ENCODE measurements around the gene NAV1. TPM values are rescaled to one million over a fixed set of nuclear protein-coding genes. Genes with fewer than 3 reads are reported as not detected.

Gene NAV1
- total and polyA plus RNA-seq, 2 experiments from 2014 or later, result 75.6 to 79.0 TPM

GRCh38 chr1:201508809-201509208, 30.1 kb upstream of the NAV1 start:
- Histone ChIP-seq H3K4me2 (ENCODE audit: unreplicated experiment) (peak overlapping the region; percentile 29), H3K27ac (peak overlapping the region; percentile 23; the same call in 1 of the 2 replicates), H3F3A (ENCODE audit: insufficient read depth) (peaks cover 52% of the 10 kb centered on the region), H4K20me1 (ENCODE audit: insufficient read depth) (no peaks in the 10 kb centered on the region), H3K9me3 (ENCODE audit: low read depth) (no peaks in the 10 kb centered on the region), H3K27me3 (replicated peaks; ENCODE audit: insufficient read depth) (no peaks in the 10 kb centered on the region), H3K36me3 (ENCODE audit: low read depth) (no peaks in the 10 kb centered on the region), H3K79me2 (ENCODE audit: insufficient read depth) (peaks cover 38% of the 10 kb centered on the region), H3K9ac (no peak overlapping the region), H3K9me2 (ENCODE audit: insufficient read depth) (no peaks in the 10 kb centered on the region), H3K4me1 (ENCODE audit: insufficient read depth) (peaks cover 51% of the 10 kb centered on the region), H2AFZ (no peak overlapping the region), H3K4me3 (no peak overlapping the region)
- DNase-seq, result peak; percentile 77
- no peak for TF ChIP-seq EZH2 (IDR thresholded peaks at IDR 0.05; ENCODE audit: insufficient read depth, poor library complexity, severe bottlenecking)
- no peak for TF ChIP-seq EZH2phosphoT487 (IDR thresholded peaks at IDR 0.05; ENCODE audit: insufficient read depth, low read depth)
- in situ Hi-C loops (cut with MboI), result no loop called here
- 70 to 74% methylated on average over 2 of the region's 2 CpGs for WGBS, 2 experiments (ENCODE audit: low coverage in 1 of 2, low lambda C conversion rate in 2 of 2, missing lambda C conversion rate in 2 of 2)

- in situ Hi-C loops (cut with MboI), result no loop called here
- 96 to 97% methylated on average over 2 of the region's 2 CpGs for WGBS, 2 experiments (ENCODE audit: low coverage in 1 of 2, low lambda C conversion rate in 2 of 2, missing lambda C conversion rate in 2 of 2)
- Histone ChIP-seq H3K4me1 (ENCODE audit: insufficient read depth) (peaks cover 43% of the 10 kb centered on the region), H3F3A (ENCODE audit: insufficient read depth) (peaks cover 42% of the 10 kb centered on the region), H3K36me3 (ENCODE audit: low read depth) (no peaks in the 10 kb centered on the region), H3K4me2 (ENCODE audit: unreplicated experiment) (no peak overlapping the region), H3K9me2 (ENCODE audit: insufficient read depth) (no peaks in the 10 kb centered on the region), H2AFZ (no peak overlapping the region), H3K27me3 (replicated peaks; ENCODE audit: insufficient read depth) (no peaks in the 10 kb centered on the region), H3K9me3 (ENCODE audit: low read depth) (no peaks in the 10 kb centered on the region), H3K79me2 (ENCODE audit: insufficient read depth) (peaks cover 29% of the 10 kb centered on the region), H3K27ac (no peak overlapping the region), H3K9ac (no peak overlapping the region), H3K4me3 (no peak overlapping the region), H4K20me1 (ENCODE audit: insufficient read depth) (no peaks in the 10 kb centered on the region)
- DNase-seq, result no peak
- no peak for TF ChIP-seq EZH2phosphoT487 (IDR thresholded peaks at IDR 0.05; ENCODE audit: insufficient read depth, low read depth)
- TF ChIP-seq EZH2 (IDR thresholded peaks at IDR 0.05; ENCODE audit: insufficient read depth, poor library complexity, severe bottlenecking), result no peak
These were observed 29.1 kb upstream of the NAV1 start for GRCh38 chr1:201509601-201510374.

DNA sequence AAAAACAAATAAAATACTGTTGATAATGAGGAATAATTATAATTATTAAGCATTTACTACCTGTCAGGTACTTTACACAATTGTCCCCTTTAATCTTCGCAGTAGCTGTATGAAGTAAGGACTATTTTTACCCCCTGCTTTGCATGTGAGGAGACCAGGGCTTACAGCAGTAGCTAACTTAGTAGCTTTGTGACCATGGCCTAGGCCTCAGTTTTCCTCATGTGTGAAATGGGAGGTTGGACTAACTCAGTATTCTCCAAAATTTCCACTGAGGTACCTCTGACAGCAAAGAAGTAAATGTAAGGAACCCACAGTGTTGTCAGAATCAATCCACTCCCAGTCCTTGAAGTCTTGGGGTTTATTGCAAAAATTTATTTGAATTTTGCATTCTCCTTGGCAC, 28.2 kb upstream of the NAV1 start:
- Histone ChIP-seq H3K4me3 (no peak overlapping the region), H3K36me3 (ENCODE audit: low read depth) (no peaks in the 10 kb centered on the region), H3K27me3 (replicated peaks; ENCODE audit: insufficient read depth) (no peaks in the 10 kb centered on the region), H2AFZ (no peak overlapping the region), H3K9me2 (ENCODE audit: insufficient read depth) (no peaks in the 10 kb centered on the region), H3K9me3 (ENCODE audit: low read depth) (no peaks in the 10 kb centered on the region), H3K27ac (no peak overlapping the region), H4K20me1 (ENCODE audit: insufficient read depth) (no peaks in the 10 kb centered on the region), H3K79me2 (ENCODE audit: insufficient read depth) (peaks cover 19% of the 10 kb centered on the region), H3K4me2 (ENCODE audit: unreplicated experiment) (no peak overlapping the region), H3K4me1 (ENCODE audit: insufficient read depth) (peaks cover 39% of the 10 kb centered on the region), H3F3A (ENCODE audit: insufficient read depth) (peaks cover 33% of the 10 kb centered on the region), H3K9ac (no peak overlapping the region)
- WGBS, 2 experiments (ENCODE audit: low coverage in 1 of 2, low lambda C conversion rate in 2 of 2, missing lambda C conversion rate in 2 of 2), result 95 to 100% methylated on average over 1 of the region's 1 CpG
- DNase-seq, result no peak
- in situ Hi-C loops (cut with MboI), result no loop called here
- TF ChIP-seq EZH2 (IDR thresholded peaks at IDR 0.05; ENCODE audit: insufficient read depth, poor library complexity, severe bottlenecking) (no peak), EZH2phosphoT487 (IDR thresholded peaks at IDR 0.05; ENCODE audit: insufficient read depth, low read depth) (no peak)

DNA sequence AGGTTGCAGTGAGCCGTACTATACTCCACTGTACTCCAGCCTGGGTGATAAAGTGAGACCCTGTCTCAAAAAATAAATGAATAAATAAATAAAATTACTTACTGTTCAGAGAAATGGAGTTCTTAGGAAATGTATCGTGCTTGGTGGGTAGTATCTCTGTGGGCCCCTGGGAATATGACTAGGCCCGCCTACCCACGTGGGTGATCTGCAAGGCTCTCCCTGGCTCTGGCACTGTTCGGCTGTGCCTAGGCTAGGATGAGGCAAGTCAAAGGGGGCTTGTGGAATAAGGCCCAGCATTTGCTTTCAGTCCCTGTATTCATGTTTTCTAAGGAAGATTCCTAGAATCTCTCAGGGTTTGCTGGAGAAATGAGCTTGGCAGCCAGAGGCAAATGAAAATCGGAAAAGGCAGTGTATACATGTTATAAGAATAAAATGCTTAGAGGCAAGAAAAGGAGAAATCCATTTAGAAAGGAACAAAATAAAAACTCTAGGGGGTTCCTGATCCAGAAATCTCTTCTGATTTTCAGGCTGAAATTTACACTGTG, 27.5 kb upstream of the NAV1 start:
- Histone ChIP-seq H3K27ac (no peak overlapping the region), H3K4me1 (ENCODE audit: insufficient read depth) (peaks cover 39% of the 10 kb centered on the region), H3K4me3 (no peak overlapping the region), H2AFZ (peak overlapping the region; percentile 71), H3K9ac (0 out of 2 replicates have a peak overlapping the region, but pooled peaks have one; percentile 40), H3F3A (ENCODE audit: insufficient read depth) (peaks cover 26% of the 10 kb centered on the region), H3K27me3 (replicated peaks; ENCODE audit: insufficient read depth) (no peaks in the 10 kb centered on the region), H3K79me2 (ENCODE audit: insufficient read depth) (peaks cover 12% of the 10 kb centered on the region), H3K9me2 (ENCODE audit: insufficient read depth) (no peaks in the 10 kb centered on the region), H3K36me3 (ENCODE audit: low read depth) (no peaks in the 10 kb centered on the region), H3K9me3 (ENCODE audit: low read depth) (no peaks in the 10 kb centered on the region), H3K4me2 (ENCODE audit: unreplicated experiment) (peak overlapping the region; percentile 46), H4K20me1 (ENCODE audit: insufficient read depth) (no peaks in the 10 kb centered on the region)
- TF ChIP-seq EZH2 (IDR thresholded peaks at IDR 0.05; ENCODE audit: insufficient read depth, poor library complexity, severe bottlenecking) (no peak), EZH2phosphoT487 (IDR thresholded peaks at IDR 0.05; ENCODE audit: insufficient read depth, low read depth) (no peak)
- peak; percentile 31 for DNase-seq
- WGBS, 2 experiments (ENCODE audit: low coverage in 1 of 2, low lambda C conversion rate in 2 of 2, missing lambda C conversion rate in 2 of 2), result 63 to 73% methylated on average over 6 of the region's 6 CpGs
- in situ Hi-C loops (cut with MboI), result no loop called here
